ENCODE results near the gene PTF1A. TPM values are rescaled to one million over a fixed set of nuclear protein-coding genes. Genes with fewer than 3 reads are reported as not detected.

Gene PTF1A
- total RNA-seq, 1 donor from 2014 or later = not detected

- H2AFZ ChIP-seq (replicated peaks) = no peak overlapping the region
- Mint-ChIP-seq H3K27ac (no peak overlapping the region), H3K4me3 (no peak overlapping the region), H3K4me1 (no peaks in the 10 kb centered on the region), H3K27me3 (ENCODE audit: insufficient read depth, low read depth) (no peaks in the 10 kb centered on the region), H3K36me3 (no peaks in the 10 kb centered on the region), H3K9me3 (no peaks in the 10 kb centered on the region)
- no peaks in the 10 kb centered on the region for H3F3A ChIP-seq (ENCODE audit: low read depth)
- no peak for TF ChIP-seq CTCF (IDR thresholded peaks at IDR 0.05)
- H3K9me3 ChIP-seq (ENCODE audit: low read depth) = no peaks in the 10 kb centered on the region
- H4K20me1 ChIP-seq (ENCODE audit: low read depth) = no peaks in the 10 kb centered on the region
- H3K36me3 ChIP-seq = no peaks in the 10 kb centered on the region
- H3K9ac ChIP-seq = no peak overlapping the region
- no peak overlapping the region for H3K4me3 ChIP-seq
- H3K4me2 ChIP-seq = no peak overlapping the region
- no peaks in the 10 kb centered on the region for H3K4me1 ChIP-seq
- no peaks in the 10 kb centered on the region for H3K27me3 ChIP-seq
- no peak for DNase-seq (ENCODE audit: low spot score)
- H3K79me2 ChIP-seq (ENCODE audit: low read depth) = no peaks in the 10 kb centered on the region
- no peak overlapping the region for H3K27ac ChIP-seq
Observed at GRCh38 chr10:23148214-23148613, 43.9 kb upstream of the PTF1A start.

GRCh38 chr10:23150091-23150490 is 42.0 kb upstream of the PTF1A start:
- no peaks in the 10 kb centered on the region for H3K27me3 Mint-ChIP-seq (ENCODE audit: insufficient read depth, low read depth)

GRCh38 chr10:23150610-23151009 is 41.5 kb upstream of the PTF1A start:
- no peaks in the 10 kb centered on the region for H3K4me1 Mint-ChIP-seq
- no peaks in the 10 kb centered on the region for H3K36me3 Mint-ChIP-seq
- no peak overlapping the region for H2AFZ ChIP-seq (replicated peaks)

More at GRCh38 chr10:23150091-23150490, 42.0 kb upstream of the PTF1A start:
- no peak overlapping the region for H3K4me3 Mint-ChIP-seq
- H3K36me3 Mint-ChIP-seq = no peaks in the 10 kb centered on the region
- no peak for DNase-seq (ENCODE audit: low spot score)
- Histone ChIP-seq H3K9me3 (ENCODE audit: low read depth) (no peaks in the 10 kb centered on the region), H3K9ac (no peak overlapping the region), H2AFZ (replicated peaks) (no peak overlapping the region), H3K4me3 (no peak overlapping the region), H3F3A (ENCODE audit: low read depth) (no peaks in the 10 kb centered on the region), H3K4me1 (no peaks in the 10 kb centered on the region), H3K4me2 (no peak overlapping the region), H3K27me3 (peaks cover 2% of the 10 kb centered on the region), H3K27ac (no peak overlapping the region), H3K36me3 (no peaks in the 10 kb centered on the region), H3K79me2 (ENCODE audit: low read depth) (no peaks in the 10 kb centered on the region), H4K20me1 (ENCODE audit: low read depth) (no peaks in the 10 kb centered on the region)
- H3K9me3 Mint-ChIP-seq = no peaks in the 10 kb centered on the region
- H3K4me1 Mint-ChIP-seq = no peaks in the 10 kb centered on the region
- no peak for TF ChIP-seq EZH2 (IDR thresholded peaks at IDR 0.05)
- TF ChIP-seq CTCF (IDR thresholded peaks at IDR 0.05) = no peak
- no peak for TF ChIP-seq EZH2phosphoT487 (IDR thresholded peaks at IDR 0.05)
- no peak overlapping the region for H3K27ac Mint-ChIP-seq

More at GRCh38 chr10:23150610-23151009, 41.5 kb upstream of the PTF1A start:
- Histone ChIP-seq H3K9ac (no peak overlapping the region), H3F3A (ENCODE audit: low read depth) (no peaks in the 10 kb centered on the region), H3K27ac (no peak overlapping the region), H3K4me1 (no peaks in the 10 kb centered on the region), H3K36me3 (no peaks in the 10 kb centered on the region), H3K4me2 (no peak overlapping the region), H3K4me3 (no peak overlapping the region), H3K79me2 (ENCODE audit: low read depth) (no peaks in the 10 kb centered on the region), H4K20me1 (ENCODE audit: low read depth) (no peaks in the 10 kb centered on the region), H3K27me3 (peaks cover 6% of the 10 kb centered on the region), H3K9me3 (ENCODE audit: low read depth) (no peaks in the 10 kb centered on the region)
- H3K4me3 Mint-ChIP-seq = no peak overlapping the region
- H3K9me3 Mint-ChIP-seq = no peaks in the 10 kb centered on the region
- TF ChIP-seq EZH2phosphoT487 (IDR thresholded peaks at IDR 0.05) (no peak), CTCF (IDR thresholded peaks at IDR 0.05) (no peak), EZH2 (IDR thresholded peaks at IDR 0.05) (no peak)
- DNase-seq (ENCODE audit: low spot score) = no peak
- no peak overlapping the region for H3K27ac Mint-ChIP-seq
- H3K27me3 Mint-ChIP-seq (ENCODE audit: insufficient read depth, low read depth) = no peaks in the 10 kb centered on the region
